HepG2 (cell line): ENCODE measurements around the gene FANCG. TPM values are rescaled to one million over a fixed set of nuclear protein-coding genes. Genes with fewer than 3 reads are reported as not detected.

Experiments used
- AKAP8 ChIP-seq: sonication (generic); formaldehyde crosslinking; IDR thresholded peaks from 2 replicates; pipeline ENCODE4 v1.5.1; 2020; ENCODE audit warnings: mild to moderate bottlenecking, missing genetic modification reagents
- CBFB ChIP-seq: sonication (generic); formaldehyde crosslinking; IDR thresholded peaks from 2 replicates; pipeline ENCODE4 v1.4.0; 2020; ENCODE audit warnings: missing genetic modification reagents
- CBX1 ChIP-seq: IDR thresholded peaks from one replicate; pipeline ENCODE4 v1.6.1; 2016; ENCODE audit warnings: antibody characterized with exemption, low read depth
- CBX5 ChIP-seq: sonication (generic); formaldehyde crosslinking; IDR thresholded peaks from 2 replicates; pipeline ENCODE4 v1.4.0; 2020; ENCODE audit warnings: missing genetic modification reagents, borderline replicate concordance
- ELF3 ChIP-seq: IDR thresholded peaks from 2 replicates; pipeline ENCODE4 v1.6.1; 2016; ENCODE audit warnings: missing genetic modification reagents, missing compliant biosample characterization
- HDAC2 ChIP-seq: sonication (generic); formaldehyde crosslinking; IDR thresholded peaks from 2 replicates; pipeline ENCODE4 v1.4.0; 2020; ENCODE audit warnings: missing genetic modification reagents
- HOXA7 ChIP-seq: sonication (generic); formaldehyde crosslinking; IDR thresholded peaks from 2 replicates; pipeline ENCODE4 v1.8.1; 2022; ENCODE audit warnings: mild to moderate bottlenecking, missing genetic modification reagents, moderate library complexity
- MAFF ChIP-seq: IDR thresholded peaks from 2 replicates; pipeline ENCODE4 v1.6.1; 2011; ENCODE audit warnings: low read depth, low read length, improper control_type of control experiment
- PHF5A ChIP-seq: IDR thresholded peaks from one replicate; pipeline ENCODE4 v1.6.1; 2018; ENCODE audit warnings: low read depth, missing genetic modification reagents; ENCODE audit not compliant: unreplicated experiment
- SSRP1 ChIP-seq: IDR thresholded peaks from 2 replicates; pipeline ENCODE4 v1.6.1; 2016; ENCODE audit warnings: control low read depth
- ZFAT ChIP-seq: sonication (generic); formaldehyde crosslinking; conservative IDR thresholded peaks from 2 replicates; pipeline ENCODE4 v1.8.1; 2023; ENCODE audit warnings: missing genetic modification reagents, inconsistent platforms
- ZMYM3 ChIP-seq: sonication (generic); formaldehyde crosslinking; IDR thresholded peaks from 2 replicates; pipeline ENCODE4 v1.5.1; 2020; ENCODE audit warnings: mild to moderate bottlenecking, missing genetic modification reagents
- ZNF256 ChIP-seq: sonication (generic); formaldehyde crosslinking; conservative IDR thresholded peaks from 2 replicates; pipeline ENCODE4 v1.4.0; 2020; ENCODE audit warnings: missing genetic modification reagents
- ZNF329 ChIP-seq: sonication (generic); formaldehyde crosslinking; IDR thresholded peaks from 2 replicates; pipeline ENCODE4 v1.9.0; 2021; ENCODE audit warnings: low read depth, mild to moderate bottlenecking, missing genetic modification reagents
- ZNF501 ChIP-seq: sonication (generic); formaldehyde crosslinking; IDR thresholded peaks from 2 replicates; pipeline ENCODE4 v1.5.1; 2020; ENCODE audit warnings: mild to moderate bottlenecking, moderate library complexity, missing genetic modification reagents
- ZNF569 ChIP-seq: sonication (generic); formaldehyde crosslinking; IDR thresholded peaks from 2 replicates; pipeline ENCODE4 v1.5.0; 2020; ENCODE audit warnings: mild to moderate bottlenecking, missing genetic modification reagents, moderate library complexity, borderline replicate concordance
- ZNF619 ChIP-seq: sonication (generic); formaldehyde crosslinking; IDR thresholded peaks from 2 replicates; pipeline ENCODE4 v1.4.0; 2020; ENCODE audit warnings: mild to moderate bottlenecking, missing genetic modification reagents
- ZSCAN22 ChIP-seq: sonication (generic); formaldehyde crosslinking; IDR thresholded peaks from 2 replicates; pipeline ENCODE4 v1.4.0; 2020; ENCODE audit warnings: mild to moderate bottlenecking, missing genetic modification reagents
- polyA plus RNA-seq, 8 experiments: library from polyadenylated mRNA; depleted of rRNA in 3 of 8; stranded (reverse) in 7 of 8; unstranded in 1 of 8; fragments of >200 nt; fragmentation: Illumina TruSeq in 4 of 8; extraction: Trizol in 4 of 8; gene quantifications; 2 replicates each; pipeline versions ENCODE4 v1.2.1 to v1.2.3, GENCODE V29; 2011 to 2016; ENCODE audit warnings: low read depth in 4 of 8, missing spikeins in 1 of 8, mixed read lengths in 1 of 8; ENCODE audit not compliant: insufficient read depth in 1 of 8
- total RNA-seq, 5 experiments: library from RNA; depleted of rRNA; stranded (reverse); fragments of >200 nt; fragmentation: Illumina TruSeq; extraction: Trizol; gene quantifications; 2 replicates each; pipeline ENCODE4 v1.2.3, GENCODE V29; 2016; ENCODE audit warnings: low read depth in 1 of 5
- TF ChIP-seq, protein P1 (sequence below): sonication (generic); formaldehyde crosslinking; IDR thresholded peaks from 2 replicates; pipeline ENCODE4 v1.5.1; 2020; ENCODE audit warnings: mild to moderate bottlenecking, missing genetic modification reagents
- TF ChIP-seq, protein P2 (sequence below): sonication (generic); formaldehyde crosslinking; IDR thresholded peaks from 2 replicates; pipeline ENCODE4 v1.4.0; 2020; ENCODE audit warnings: low read depth, mild to moderate bottlenecking, missing genetic modification reagents
- TF ChIP-seq, protein P3 (sequence below): sonication (generic); formaldehyde crosslinking; conservative IDR thresholded peaks from 2 replicates; pipeline ENCODE4 v1.5.0; 2020; ENCODE audit warnings: missing genetic modification reagents
- TF ChIP-seq, protein P4 (sequence below): sonication (generic); formaldehyde crosslinking; IDR thresholded peaks from 2 replicates; pipeline ENCODE4 v1.5.1; 2020; ENCODE audit warnings: missing genetic modification reagents, mild to moderate bottlenecking, borderline replicate concordance
- TF ChIP-seq, protein P5 (sequence below): IDR thresholded peaks from 2 replicates; pipeline ENCODE4 v1.6.1; 2016

Gene FANCG
- total and polyA plus RNA-seq, 2 of the 13 experiments (the other 11 are each of a cell fraction or from before 2014, with no cell fraction given), result 14.4 to 45.1 TPM

DNA sequence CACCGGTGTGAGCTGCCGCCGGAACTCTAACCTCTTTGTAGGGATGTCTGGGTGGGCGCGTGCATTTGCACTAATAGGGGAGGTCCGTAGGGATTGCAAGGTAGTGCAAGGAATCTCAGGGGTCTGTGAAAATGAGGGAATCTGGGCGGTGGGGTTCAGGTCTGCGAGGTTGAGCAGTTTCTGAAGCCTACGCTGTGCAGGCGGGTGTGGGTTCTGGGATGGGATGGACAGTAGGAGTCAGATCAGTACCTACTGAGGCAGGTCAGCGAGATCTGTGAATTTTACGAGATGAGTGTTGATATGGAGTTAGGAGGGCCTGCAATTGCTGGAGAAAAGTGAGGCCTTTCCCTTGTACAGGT, 36.8 kb upstream of the FANCG start (continued):
- 0 out of 2 replicates have a peak, but pooled peaks have one; percentile 81 for TF ChIP-seq HOXA7 (CRISPR knock-in tag)
- no peak for TF ChIP-seq ZNF501 (CRISPR knock-in tag)
- no peak for TF ChIP-seq MAFF
- no peak for TF ChIP-seq ELF3
- no peak for TF ChIP-seq CBX1
- TF ChIP-seq, protein P1, sequence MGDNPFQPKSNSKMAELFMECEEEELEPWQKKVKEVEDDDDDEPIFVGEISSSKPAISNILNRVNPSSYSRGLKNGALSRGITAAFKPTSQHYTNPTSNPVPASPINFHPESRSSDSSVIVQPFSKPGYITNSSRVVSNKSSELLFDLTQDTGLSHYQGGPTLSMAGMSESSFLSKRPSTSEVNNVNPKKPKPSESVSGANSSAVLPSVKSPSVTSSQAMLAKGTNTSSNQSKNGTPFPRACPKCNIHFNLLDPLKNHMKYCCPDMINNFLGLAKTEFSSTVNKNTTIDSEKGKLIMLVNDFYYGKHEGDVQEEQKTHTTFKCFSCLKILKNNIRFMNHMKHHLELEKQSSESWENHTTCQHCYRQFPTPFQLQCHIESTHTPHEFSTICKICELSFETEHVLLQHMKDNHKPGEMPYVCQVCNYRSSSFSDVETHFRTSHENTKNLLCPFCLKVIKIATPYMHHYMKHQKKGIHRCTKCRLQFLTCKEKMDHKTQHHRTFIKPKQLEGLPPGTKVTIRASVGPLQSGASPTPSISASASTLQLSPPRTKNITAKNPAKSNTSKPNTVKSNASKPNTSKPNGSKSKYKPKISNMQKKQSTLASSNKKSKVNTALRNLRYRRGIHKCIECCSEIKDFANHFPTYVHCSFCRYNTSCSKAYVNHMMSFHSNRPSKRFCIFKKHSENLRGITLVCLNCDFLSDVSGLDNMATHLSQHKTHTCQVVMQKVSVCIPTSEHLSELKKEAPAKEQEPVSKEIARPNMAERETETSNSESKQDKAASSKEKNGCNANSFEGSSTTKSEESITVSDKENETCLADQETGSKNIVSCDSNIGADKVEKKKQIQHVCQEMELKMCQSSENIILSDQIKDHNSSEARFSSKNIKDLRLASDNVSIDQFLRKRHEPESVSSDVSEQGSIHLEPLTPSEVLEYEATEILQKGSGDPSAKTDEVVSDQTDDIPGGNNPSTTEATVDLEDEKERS (CRISPR knock-in tag), result no peak
- no peak for TF ChIP-seq ZFAT (CRISPR knock-in tag)
- no peak; the same call in 1 of the 2 replicates for TF ChIP-seq SSRP1 (CRISPR knock-in tag)
- TF ChIP-seq, protein P2, sequence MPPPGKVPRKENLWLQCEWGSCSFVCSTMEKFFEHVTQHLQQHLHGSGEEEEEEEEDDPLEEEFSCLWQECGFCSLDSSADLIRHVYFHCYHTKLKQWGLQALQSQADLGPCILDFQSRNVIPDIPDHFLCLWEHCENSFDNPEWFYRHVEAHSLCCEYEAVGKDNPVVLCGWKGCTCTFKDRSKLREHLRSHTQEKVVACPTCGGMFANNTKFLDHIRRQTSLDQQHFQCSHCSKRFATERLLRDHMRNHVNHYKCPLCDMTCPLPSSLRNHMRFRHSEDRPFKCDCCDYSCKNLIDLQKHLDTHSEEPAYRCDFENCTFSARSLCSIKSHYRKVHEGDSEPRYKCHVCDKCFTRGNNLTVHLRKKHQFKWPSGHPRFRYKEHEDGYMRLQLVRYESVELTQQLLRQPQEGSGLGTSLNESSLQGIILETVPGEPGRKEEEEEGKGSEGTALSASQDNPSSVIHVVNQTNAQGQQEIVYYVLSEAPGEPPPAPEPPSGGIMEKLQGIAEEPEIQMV (CRISPR knock-in tag), result no peak
- 0 out of 2 replicates have a peak, but pooled peaks have one; percentile 42 for TF ChIP-seq ZSCAN22 (CRISPR knock-in tag)
- no peak for TF ChIP-seq CBX5 (CRISPR knock-in tag)
- TF ChIP-seq, protein P3, sequence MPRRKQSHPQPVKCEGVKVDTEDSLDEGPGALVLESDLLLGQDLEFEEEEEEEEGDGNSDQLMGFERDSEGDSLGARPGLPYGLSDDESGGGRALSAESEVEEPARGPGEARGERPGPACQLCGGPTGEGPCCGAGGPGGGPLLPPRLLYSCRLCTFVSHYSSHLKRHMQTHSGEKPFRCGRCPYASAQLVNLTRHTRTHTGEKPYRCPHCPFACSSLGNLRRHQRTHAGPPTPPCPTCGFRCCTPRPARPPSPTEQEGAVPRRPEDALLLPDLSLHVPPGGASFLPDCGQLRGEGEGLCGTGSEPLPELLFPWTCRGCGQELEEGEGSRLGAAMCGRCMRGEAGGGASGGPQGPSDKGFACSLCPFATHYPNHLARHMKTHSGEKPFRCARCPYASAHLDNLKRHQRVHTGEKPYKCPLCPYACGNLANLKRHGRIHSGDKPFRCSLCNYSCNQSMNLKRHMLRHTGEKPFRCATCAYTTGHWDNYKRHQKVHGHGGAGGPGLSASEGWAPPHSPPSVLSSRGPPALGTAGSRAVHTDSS, result no peak
- TF ChIP-seq ZNF569 (CRISPR knock-in tag), result no peak
- TF ChIP-seq AKAP8 (CRISPR knock-in tag), result no peak
- TF ChIP-seq, protein P4, sequence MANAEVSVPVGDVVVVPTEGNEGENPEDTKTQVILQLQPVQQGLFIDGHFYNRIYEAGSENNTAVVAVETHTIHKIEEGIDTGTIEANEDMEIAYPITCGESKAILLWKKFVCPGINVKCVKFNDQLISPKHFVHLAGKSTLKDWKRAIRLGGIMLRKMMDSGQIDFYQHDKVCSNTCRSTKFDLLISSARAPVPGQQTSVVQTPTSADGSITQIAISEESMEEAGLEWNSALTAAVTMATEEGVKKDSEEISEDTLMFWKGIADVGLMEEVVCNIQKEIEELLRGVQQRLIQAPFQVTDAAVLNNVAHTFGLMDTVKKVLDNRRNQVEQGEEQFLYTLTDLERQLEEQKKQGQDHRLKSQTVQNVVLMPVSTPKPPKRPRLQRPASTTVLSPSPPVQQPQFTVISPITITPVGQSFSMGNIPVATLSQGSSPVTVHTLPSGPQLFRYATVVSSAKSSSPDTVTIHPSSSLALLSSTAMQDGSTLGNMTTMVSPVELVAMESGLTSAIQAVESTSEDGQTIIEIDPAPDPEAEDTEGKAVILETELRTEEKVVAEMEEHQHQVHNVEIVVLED (CRISPR knock-in tag), result 0 out of 2 replicates have a peak, but pooled peaks have one; percentile 40
- no peak for TF ChIP-seq ZNF619 (CRISPR knock-in tag)
- TF ChIP-seq, protein P5, sequence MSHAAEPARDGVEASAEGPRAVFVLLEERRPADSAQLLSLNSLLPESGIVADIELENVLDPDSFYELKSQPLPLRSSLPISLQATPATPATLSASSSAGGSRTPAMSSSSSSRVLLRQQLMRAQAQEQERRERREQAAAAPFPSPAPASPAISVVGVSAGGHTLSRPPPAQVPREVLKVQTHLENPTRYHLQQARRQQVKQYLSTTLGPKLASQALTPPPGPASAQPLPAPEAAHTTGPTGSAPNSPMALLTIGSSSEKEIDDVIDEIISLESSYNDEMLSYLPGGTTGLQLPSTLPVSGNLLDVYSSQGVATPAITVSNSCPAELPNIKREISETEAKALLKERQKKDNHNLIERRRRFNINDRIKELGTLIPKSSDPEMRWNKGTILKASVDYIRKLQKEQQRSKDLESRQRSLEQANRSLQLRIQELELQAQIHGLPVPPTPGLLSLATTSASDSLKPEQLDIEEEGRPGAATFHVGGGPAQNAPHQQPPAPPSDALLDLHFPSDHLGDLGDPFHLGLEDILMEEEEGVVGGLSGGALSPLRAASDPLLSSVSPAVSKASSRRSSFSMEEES (CRISPR knock-in tag), result no peak
- TF ChIP-seq ZNF256 (CRISPR knock-in tag), result no peak
- TF ChIP-seq ZMYM3, result no peak
- TF ChIP-seq ZNF329 (CRISPR knock-in tag), result no peak
- no peak for TF ChIP-seq CBFB (CRISPR knock-in tag)
- TF ChIP-seq PHF5A (CRISPR knock-in tag), result no peak
- TF ChIP-seq HDAC2 (CRISPR knock-in tag), result no peak
